ENCODE measurements around the gene ANXA2R. TPM values are rescaled to one million over a fixed set of nuclear protein-coding genes. Genes with fewer than 3 reads are reported as not detected.
"Not testable (repeated sequence)": the region's sequence is repeated elsewhere in the genome, so short reads cannot be mapped to it uniquely, and the experiment has no call there.

ANXA2R gene
- total and polyA plus RNA-seq, 9 of the 15 experiments (the other 6 are each of a cell fraction or from before 2014, with no cell fraction given), result 2.1 to 4.8 (median 3.4) TPM

GRCh38 chr5:43086118-43086908 lies 46.2 kb upstream of the ANXA2R start:
- H3K79me2 ChIP-seq (ENCODE audit: control insufficient read depth, insufficient read depth, low read length); BruUV-seq (replicated peaks); ATAC-seq; intact Hi-C loops (cut with micrococcal nuclease); in situ Hi-C loops (cut with MboI); CTCF ChIA-PET (ENCODE audit: low intra/inter-chr PET ratio); H3K4me3 ChIP-seq; H3K27ac ChIP-seq (ENCODE audit: extremely low read depth, low read depth, low read length); H2AFZ ChIP-seq (ENCODE audit: low read depth, low read length); H3K9me1 ChIP-seq (ENCODE audit: control insufficient read depth, insufficient read depth, low read length); H3K27me3 ChIP-seq (ENCODE audit: control insufficient read depth in 2 of 2, insufficient read depth in 2 of 2, low read length in 2 of 2); H4K20me1 ChIP-seq (replicated peaks; ENCODE audit: control insufficient read depth, insufficient read depth, low read length); H3K36me3 ChIP-seq (ENCODE audit: control insufficient read depth, insufficient read depth, low read length); H3K9ac ChIP-seq (ENCODE audit: insufficient read depth in 1 of 2, low read depth in 2 of 2, low read length in 2 of 2); H3K9me3 ChIP-seq (replicated peaks; ENCODE audit: control insufficient read depth, insufficient read depth, low read depth, low read length); POLR2A ChIA-PET; H3K4me2 ChIP-seq (ENCODE audit: insufficient read depth, low read length); DNase-seq (ENCODE audit: extremely low read depth in 1 of 4, low spot score in 3 of 4); FAIRE-seq: not testable (repeated sequence)
- H3K4me1 ChIP-seq (replicated peaks in 1 of 2; ENCODE audit: control insufficient read depth in 2 of 2, insufficient read depth in 2 of 2, low read length in 2 of 2), result peaks cover 0 to 11% of the 10 kb centered on the region in 2 experiments; a peak in 2 of 5 replicates
- TF ChIP-seq ZBTB40 (IDR thresholded peaks at IDR 0.05) (peak; percentile 97), ZBTB40 (CRISPR knock-in tag; IDR thresholded peaks at IDR 0.05) (peak; percentile 96), ZNF384 (IDR thresholded peaks at IDR 0.05; ENCODE audit: low read depth, low read length) (peak; percentile 94)
- 82% methylated on average over 1 of the region's 5 CpGs for WGBS (ENCODE audit: insufficient coverage, low coverage, missing lambda C conversion rate)

All from K562 (cell line).